MCF 10A (cell line): ENCODE results near the gene PEX13. TPM values are rescaled to one million over a fixed set of nuclear protein-coding genes. Genes with fewer than 3 reads are reported as not detected.

Experiments
- BruUV-seq: library from RNA; stranded (reverse); fragments of 400-500 nt; replicated peaks from 2 replicates; lab custom pipeline; 2021; lab: Mats Ljungman, UMichigan
- CTCF ChIA-PET: fragments of 300-600 bp; sonication (Branson Sonifier 250); formaldehyde crosslinking; extraction: SDS; loops from one replicate; lab custom pipeline; 2021; ENCODE audit warnings: antibody characterized with exemption, inconsistent platforms; lab: Yijun Ruan, JAX
- POLR2A ChIA-PET: fragments of 300-600, 350-650 bp; sonication (Branson Sonifier 250); formaldehyde crosslinking; extraction: SDS; loops from one replicate; lab custom pipeline; 2020; ENCODE audit warnings: antibody characterized with exemption, inconsistent platforms; lab: Yijun Ruan, JAX
- DNase-seq: peaks from one replicate; pipeline ENCODE4 v3.0.0-alpha.2; 2018; ENCODE audit not compliant: unreplicated experiment
- H3K27ac Mint-ChIP-seq: one replicate; pipeline ENCODE4 v1.8.0; 2022; ENCODE audit warnings: mild to moderate bottlenecking, low read depth, mixed read lengths; ENCODE audit not compliant: unreplicated experiment
- H3K27me3 Mint-ChIP-seq: one replicate; pipeline ENCODE4 v1.8.0; 2022; ENCODE audit warnings: mixed read lengths; ENCODE audit not compliant: insufficient read depth, unreplicated experiment
- H3K36me3 Mint-ChIP-seq: one replicate; pipeline ENCODE4 v1.8.0; 2022; ENCODE audit warnings: mild to moderate bottlenecking, moderate library complexity, mixed read lengths; ENCODE audit not compliant: insufficient read depth, unreplicated experiment
- H3K4me1 Mint-ChIP-seq: one replicate; pipeline ENCODE4 v1.8.0; 2022; ENCODE audit warnings: mixed read lengths; ENCODE audit not compliant: insufficient read depth, unreplicated experiment
- H3K4me3 Mint-ChIP-seq: one replicate; pipeline ENCODE4 v1.8.0; 2022; ENCODE audit warnings: mild to moderate bottlenecking, moderate library complexity, mixed read lengths; ENCODE audit not compliant: unreplicated experiment
- H3K9me3 Mint-ChIP-seq: one replicate; pipeline ENCODE4 v1.8.0; 2022; ENCODE audit warnings: mixed read lengths; ENCODE audit not compliant: unreplicated experiment
- intact Hi-C: fragments of 100-400 bp; cut with micrococcal nuclease; formaldehyde crosslinking; loops from 2 replicates; pipeline ENCODE4 v1.14.1; 2022
- total RNA-seq: library from RNA; stranded (reverse); gene quantifications from 2 replicates; pipeline ENCODE4 v1.2.3, GENCODE V29; 2022
- TF ChIP-seq, protein P1 (sequence below): fragments of 200-600 bp; IDR thresholded peaks from one replicate; pipeline ENCODE4 v1.8.0; 2022; ENCODE audit warnings: antibody characterized with exemption, mild to moderate bottlenecking; ENCODE audit not compliant: unreplicated experiment

Gene PEX13
- total RNA-seq, 1 experiment from 2014 or later: 18.6 TPM

GRCh38 chr2:61013382-61013781, 4.1 kb upstream of the PEX13 start:
- Mint-ChIP-seq H3K9me3 (no peaks in the 10 kb centered on the region), H3K4me3 (no peak overlapping the region), H3K36me3 (no peaks in the 10 kb centered on the region), H3K27me3 (no peaks in the 10 kb centered on the region), H3K4me1 (peaks cover 6% of the 10 kb centered on the region), H3K27ac (no peak overlapping the region)
- intact Hi-C loops: no loop called here
- no peak for DNase-seq
- POLR2A ChIA-PET: interaction anchor here (1.2 to 1.7 kb wide), 2 partner anchors 65 to 129 kb away, joined by 3 to 4 read pairs; no protein-coding TSS in a partner anchor
- TF ChIP-seq, protein P1, sequence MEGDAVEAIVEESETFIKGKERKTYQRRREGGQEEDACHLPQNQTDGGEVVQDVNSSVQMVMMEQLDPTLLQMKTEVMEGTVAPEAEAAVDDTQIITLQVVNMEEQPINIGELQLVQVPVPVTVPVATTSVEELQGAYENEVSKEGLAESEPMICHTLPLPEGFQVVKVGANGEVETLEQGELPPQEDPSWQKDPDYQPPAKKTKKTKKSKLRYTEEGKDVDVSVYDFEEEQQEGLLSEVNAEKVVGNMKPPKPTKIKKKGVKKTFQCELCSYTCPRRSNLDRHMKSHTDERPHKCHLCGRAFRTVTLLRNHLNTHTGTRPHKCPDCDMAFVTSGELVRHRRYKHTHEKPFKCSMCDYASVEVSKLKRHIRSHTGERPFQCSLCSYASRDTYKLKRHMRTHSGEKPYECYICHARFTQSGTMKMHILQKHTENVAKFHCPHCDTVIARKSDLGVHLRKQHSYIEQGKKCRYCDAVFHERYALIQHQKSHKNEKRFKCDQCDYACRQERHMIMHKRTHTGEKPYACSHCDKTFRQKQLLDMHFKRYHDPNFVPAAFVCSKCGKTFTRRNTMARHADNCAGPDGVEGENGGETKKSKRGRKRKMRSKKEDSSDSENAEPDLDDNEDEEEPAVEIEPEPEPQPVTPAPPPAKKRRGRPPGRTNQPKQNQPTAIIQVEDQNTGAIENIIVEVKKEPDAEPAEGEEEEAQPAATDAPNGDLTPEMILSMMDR: no peak
- BruUV-seq: no TSS peak
- CTCF ChIA-PET: interaction anchor here (0.8 kb wide), 1 partner anchor 9 kb away, joined by 5 read pairs; no protein-coding TSS in a partner anchor

DNA sequence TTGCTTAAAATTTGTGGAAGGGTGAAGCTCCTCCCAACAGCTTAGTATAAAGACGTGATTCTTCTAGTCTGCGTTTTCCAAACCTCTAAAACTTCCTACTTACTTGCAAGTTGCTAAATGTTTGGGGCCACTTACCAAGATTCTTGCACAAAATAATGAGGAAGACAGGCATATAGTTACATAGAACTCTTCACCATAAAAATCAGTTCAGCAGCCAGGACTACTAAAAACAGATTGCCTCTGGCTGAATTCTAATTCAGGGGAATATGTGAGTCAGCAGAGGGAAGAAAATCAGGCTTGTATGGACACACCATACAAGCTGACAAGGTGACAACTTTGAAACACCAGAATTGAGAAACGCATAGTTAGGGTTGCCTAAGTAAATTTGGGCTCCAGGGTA, 2.8 kb upstream of the PEX13 start:
- DNase-seq: peak; percentile 73
- Mint-ChIP-seq H3K27ac (peak overlapping the region; percentile 27), H3K4me3 (peak overlapping the region; percentile 50), H3K27me3 (no peaks in the 10 kb centered on the region), H3K36me3 (no peaks in the 10 kb centered on the region), H3K4me1 (peaks cover 6% of the 10 kb centered on the region), H3K9me3 (no peaks in the 10 kb centered on the region)
- no TSS peak for BruUV-seq
- CTCF ChIA-PET: interaction anchor here (1.4 kb wide), 1 partner anchor 15 kb away, joined by 3 read pairs; no protein-coding TSS in a partner anchor
- POLR2A ChIA-PET: interaction anchor here (0.8 to 4.6 kb wide), 11 partner anchors 9 to 265 kb away, joined by 3 to 135 read pairs (median 27); partner anchors contain the start of genes REL and SANBR
- intact Hi-C loops: no loop called here
- TF ChIP-seq, protein P1: no peak

- no peaks in the 10 kb centered on the region for H3K27me3 Mint-ChIP-seq
- intact Hi-C loops: no loop called here
- no TSS peak for BruUV-seq
These were observed 1.5 kb upstream of the PEX13 start for GRCh38 chr2:61015976-61016375.

More at GRCh38 chr2:61015976-61016375, 1.5 kb upstream of the PEX13 start:
- ChIA-PET POLR2A (interaction anchor here (0.6 to 4.6 kb wide), 27 partner anchors 9 to 744 kb away, joined by 3 to 135 read pairs (median 5); partner anchors contain the start of genes PAPOLG, REL and SANBR), CTCF (interaction anchor here (0.6 to 0.7 kb wide), 2 partner anchors 56 to 1740 kb away, joined by 3 read pairs; no protein-coding TSS in a partner anchor)
- H3K4me3 Mint-ChIP-seq: peak overlapping the region; percentile 91
- peak overlapping the region; percentile 97 for H3K27ac Mint-ChIP-seq
- H3K36me3 Mint-ChIP-seq: no peaks in the 10 kb centered on the region
- TF ChIP-seq, protein P1: no peak
- peaks cover 6% of the 10 kb centered on the region for H3K4me1 Mint-ChIP-seq
- no peaks in the 10 kb centered on the region for H3K9me3 Mint-ChIP-seq
- DNase-seq: no peak
